ENCODE data around the gene TRMT13.

DNA sequence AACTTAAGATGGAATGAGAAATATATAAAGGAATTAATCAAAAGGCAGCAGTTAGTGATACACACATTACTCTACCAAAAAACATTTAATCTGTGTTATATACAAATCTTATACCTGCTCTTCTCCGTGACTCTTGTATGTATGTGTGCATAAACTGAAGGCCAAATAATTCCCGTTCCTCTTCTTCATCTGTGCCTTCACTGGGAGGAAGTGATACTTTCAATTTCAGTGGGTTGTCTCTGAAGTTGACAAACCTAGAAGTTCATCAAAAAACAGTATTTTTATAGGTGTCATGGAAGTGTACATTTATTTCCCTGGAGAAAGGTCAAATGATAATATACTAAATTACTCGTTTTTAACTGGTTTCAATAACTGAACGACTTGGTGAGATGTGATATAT, 19.3 kb downstream of the TRMT13 start:
- TF ChIP-seq ZNF224 (CRISPR knock-in tag; IDR thresholded peaks at IDR 0.05) (no peak), CEBPB (tag; IDR thresholded peaks at IDR 0.05) (no peak), ZC3H11A (IDR thresholded peaks at IDR 0.05; ENCODE audit: low read depth, low read length) (no peak), EP300 (IDR thresholded peaks at IDR 0.05; ENCODE audit: low read length) (no peak), SMAD3 (CRISPR knock-in tag; conservative IDR thresholded peaks at IDR 0.05) (no peak), NONO (IDR thresholded peaks at IDR 0.05; ENCODE audit: low read depth in 2 of 2, low read length in 1 of 2) (no peak), CTCF (IDR thresholded peaks at IDR 0.05 in 2 of 3, conservative IDR thresholded peaks at IDR 0.05 in 1 of 3; ENCODE audit: insufficient read depth in 2 of 3, low read depth in 1 of 3, low read length in 3 of 3) (no peak)
- TF ChIP-seq, protein P1, sequence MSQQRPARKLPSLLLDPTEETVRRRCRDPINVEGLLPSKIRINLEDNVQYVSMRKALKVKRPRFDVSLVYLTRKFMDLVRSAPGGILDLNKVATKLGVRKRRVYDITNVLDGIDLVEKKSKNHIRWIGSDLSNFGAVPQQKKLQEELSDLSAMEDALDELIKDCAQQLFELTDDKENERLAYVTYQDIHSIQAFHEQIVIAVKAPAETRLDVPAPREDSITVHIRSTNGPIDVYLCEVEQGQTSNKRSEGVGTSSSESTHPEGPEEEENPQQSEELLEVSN (IDR thresholded peaks at IDR 0.05; ENCODE audit: borderline replicate concordance in 1 of 2, extremely low read depth in 1 of 2, insufficient read depth in 1 of 2, insufficient read length in 1 of 2, low read depth in 1 of 2, low read length in 1 of 2, poor library complexity in 1 of 2, severe bottlenecking in 1 of 2): no peak
- TF ChIP-seq, protein P2, sequence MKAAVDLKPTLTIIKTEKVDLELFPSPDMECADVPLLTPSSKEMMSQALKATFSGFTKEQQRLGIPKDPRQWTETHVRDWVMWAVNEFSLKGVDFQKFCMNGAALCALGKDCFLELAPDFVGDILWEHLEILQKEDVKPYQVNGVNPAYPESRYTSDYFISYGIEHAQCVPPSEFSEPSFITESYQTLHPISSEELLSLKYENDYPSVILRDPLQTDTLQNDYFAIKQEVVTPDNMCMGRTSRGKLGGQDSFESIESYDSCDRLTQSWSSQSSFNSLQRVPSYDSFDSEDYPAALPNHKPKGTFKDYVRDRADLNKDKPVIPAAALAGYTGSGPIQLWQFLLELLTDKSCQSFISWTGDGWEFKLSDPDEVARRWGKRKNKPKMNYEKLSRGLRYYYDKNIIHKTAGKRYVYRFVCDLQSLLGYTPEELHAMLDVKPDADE (conservative IDR thresholded peaks at IDR 0.05; ENCODE audit: control insufficient read depth, low read depth, low read length): no peak

Data from K562 (cell line).